A673 (cell line): Measurements from ENCODE around the gene EFHD2.

Experiments
- CTCF ChIP-seq: fragments of 300-800, 200-600 bp; sonication (generic); conservative IDR thresholded peaks from 2 replicates; pipeline ENCODE4 v1.5.1; 2017; ENCODE audit warnings: low read depth, mild to moderate bottlenecking, antibody characterized with exemption, low read length, moderate library complexity, mixed read lengths
- EZH2 ChIP-seq: fragments of 200-600 bp; sonication (generic); IDR thresholded peaks from 2 replicates; pipeline ENCODE4 v1.6.1; 2017; ENCODE audit warnings: borderline replicate concordance, low read depth, mild to moderate bottlenecking, mixed read lengths, antibody characterized with exemption, low read length; ENCODE audit not compliant: poor library complexity, severe bottlenecking

GRCh38 chr1:15465674-15466073 lies 56.0 kb downstream of the EFHD2 start:
- TF ChIP-seq CTCF (no peak), EZH2 (no peak)
